ENCODE results near the gene HMG20A.
"Not testable (repeated sequence)": the region's sequence is repeated elsewhere in the genome, so short reads cannot be mapped to it uniquely, and the experiment has no call there.

HMG20A gene

GRCh38 chr15:77420610-77421369 is at the start of gene HMG20A:
Gene HMG20A, plus strand, starts transcription at chr15:77420888. Its CDS starts 37,520 bp downstream, at chr15:77458408.
- peak; percentile 53 for DNase-seq

GRCh38 chr15:77371850-77372563 is 48.7 kb upstream of the HMG20A start:
- DNase-seq: no peak

GRCh38 chr15:77373441-77373840 is 47.2 kb upstream of the HMG20A start:
- DNase-seq: no peak

- DNase-seq: no peak
Measured at GRCh38 chr15:77375133-77375532, 45.6 kb upstream of the HMG20A start.

- DNase-seq: no peak
Measured at GRCh38 chr15:77376770-77377169, 43.9 kb upstream of the HMG20A start.

- DNase-seq: no peak
Measured at GRCh38 chr15:77380033-77380432, 40.7 kb upstream of the HMG20A start.

GRCh38 chr15:77384086-77384485 is 36.6 kb upstream of the HMG20A start:
- DNase-seq: no peak

GRCh38 chr15:77384589-77385359 is 35.9 kb upstream of the HMG20A start:
- DNase-seq: no peak

GRCh38 chr15:77386626-77387025 is 34.1 kb upstream of the HMG20A start:
- DNase-seq: no peak

GRCh38 chr15:77387365-77388105 is 33.2 kb upstream of the HMG20A start:
- DNase-seq: no peak

GRCh38 chr15:77391372-77391951 is 29.2 kb upstream of the HMG20A start:
- DNase-seq: no peak

GRCh38 chr15:77392762-77393470 is 27.8 kb upstream of the HMG20A start:
- DNase-seq: no peak

GRCh38 chr15:77393471-77393840 is 27.2 kb upstream of the HMG20A start:
- DNase-seq: no peak

GRCh38 chr15:77395013-77395774 is 25.5 kb upstream of the HMG20A start:
- no peak for DNase-seq

- DNase-seq: no peak
Measured at GRCh38 chr15:77396692-77397091, 24.0 kb upstream of the HMG20A start.

GRCh38 chr15:77398927-77399326 is 21.8 kb upstream of the HMG20A start:
- DNase-seq: no peak

- no peak for DNase-seq
Measured at GRCh38 chr15:77400258-77400657, 20.4 kb upstream of the HMG20A start.

- no peak for DNase-seq
Measured at GRCh38 chr15:77402740-77403379, 17.8 kb upstream of the HMG20A start.

- DNase-seq: not testable (repeated sequence)
Measured at GRCh38 chr15:77406173-77406759, 14.4 kb upstream of the HMG20A start.

- no peak for DNase-seq
Measured at GRCh38 chr15:77406846-77407245, 13.8 kb upstream of the HMG20A start.

All from NCI-H1048 (cell line).